Measurements from ENCODE around the gene OMP.

- TF ChIP-seq, protein P1, sequence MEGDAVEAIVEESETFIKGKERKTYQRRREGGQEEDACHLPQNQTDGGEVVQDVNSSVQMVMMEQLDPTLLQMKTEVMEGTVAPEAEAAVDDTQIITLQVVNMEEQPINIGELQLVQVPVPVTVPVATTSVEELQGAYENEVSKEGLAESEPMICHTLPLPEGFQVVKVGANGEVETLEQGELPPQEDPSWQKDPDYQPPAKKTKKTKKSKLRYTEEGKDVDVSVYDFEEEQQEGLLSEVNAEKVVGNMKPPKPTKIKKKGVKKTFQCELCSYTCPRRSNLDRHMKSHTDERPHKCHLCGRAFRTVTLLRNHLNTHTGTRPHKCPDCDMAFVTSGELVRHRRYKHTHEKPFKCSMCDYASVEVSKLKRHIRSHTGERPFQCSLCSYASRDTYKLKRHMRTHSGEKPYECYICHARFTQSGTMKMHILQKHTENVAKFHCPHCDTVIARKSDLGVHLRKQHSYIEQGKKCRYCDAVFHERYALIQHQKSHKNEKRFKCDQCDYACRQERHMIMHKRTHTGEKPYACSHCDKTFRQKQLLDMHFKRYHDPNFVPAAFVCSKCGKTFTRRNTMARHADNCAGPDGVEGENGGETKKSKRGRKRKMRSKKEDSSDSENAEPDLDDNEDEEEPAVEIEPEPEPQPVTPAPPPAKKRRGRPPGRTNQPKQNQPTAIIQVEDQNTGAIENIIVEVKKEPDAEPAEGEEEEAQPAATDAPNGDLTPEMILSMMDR (IDR thresholded peaks at IDR 0.05) = no peak
- no peak for TF ChIP-seq POLR2A (IDR thresholded peaks at IDR 0.05)
These were observed 19.6 kb upstream of the OMP start for GRCh38 chr11:77082838-77083565.
